HG03457 (cell line): ENCODE data around the gene PTPRD.

ENCODE experiments used
- ATAC-seq: cut with Tn5 transposase; IDR thresholded peaks from one replicate; pipeline ENCODE4 v1.9.1; 2021; ENCODE audit warnings: moderate number of reproducible peaks; ENCODE audit not compliant: unreplicated experiment

The PTPRD gene

GRCh38 chr9:8569823-8570222, 2043.0 kb downstream of the PTPRD start:
- no peak for ATAC-seq

DNA sequence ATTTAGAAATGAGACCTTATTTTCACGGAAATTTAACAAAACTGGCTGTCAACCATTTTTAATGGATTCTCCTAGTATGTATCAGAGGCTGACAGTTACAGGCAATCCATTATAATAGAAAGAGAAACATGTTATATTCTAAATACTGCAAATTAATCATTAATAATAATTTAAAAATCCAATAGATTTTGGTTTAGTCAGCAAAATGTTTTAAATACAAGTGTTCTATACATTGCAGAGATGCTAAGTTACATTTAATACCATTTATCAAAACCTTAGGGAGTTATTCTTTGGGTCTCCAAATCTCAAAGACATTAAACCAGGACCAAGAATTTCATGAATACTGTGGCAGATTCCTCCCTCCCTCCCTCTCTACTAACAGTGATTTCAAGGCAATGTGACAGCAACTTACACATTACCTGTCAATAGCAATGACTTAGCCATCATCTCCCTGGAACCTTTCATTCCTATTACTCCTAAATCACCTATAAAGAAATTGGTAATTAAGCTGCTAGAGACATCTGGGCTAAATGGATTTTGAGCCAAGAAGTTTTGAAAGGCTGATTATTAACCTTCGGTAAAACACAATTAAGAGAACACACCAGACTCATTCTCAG, 2044.7 kb downstream of the PTPRD start:
- ATAC-seq, result no peak

- no peak for ATAC-seq
Measured at GRCh38 chr9:8564960-8565359, 2047.8 kb downstream of the PTPRD start.

- ATAC-seq, result no peak
Measured at GRCh38 chr9:8560560-8561525, 2052.0 kb downstream of the PTPRD start.

DNA sequence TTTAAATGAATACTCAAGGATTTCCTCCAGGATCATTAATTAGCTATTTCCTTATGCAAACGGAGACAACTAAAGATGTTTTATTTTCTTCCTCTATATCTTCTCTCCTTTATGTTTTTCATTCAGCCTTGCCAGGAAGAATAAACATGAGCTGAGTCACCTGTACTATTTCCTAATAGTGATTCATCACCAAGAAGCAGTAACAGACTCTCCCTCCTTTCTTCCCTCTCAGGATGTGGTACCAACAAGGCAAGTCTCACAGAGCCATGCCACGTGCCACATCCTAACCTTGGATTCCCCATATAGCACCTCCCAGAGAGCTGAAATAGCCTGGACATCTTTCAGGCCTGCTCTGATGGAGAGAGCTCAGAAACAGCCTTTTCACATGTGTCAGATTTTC, 2054.6 kb downstream of the PTPRD start:
- no peak for ATAC-seq

- ATAC-seq, result no peak
Measured at GRCh38 chr9:8555762-8556500, 2056.9 kb downstream of the PTPRD start.

- no peak for ATAC-seq
Measured at GRCh38 chr9:8553444-8553843, 2059.4 kb downstream of the PTPRD start.

DNA sequence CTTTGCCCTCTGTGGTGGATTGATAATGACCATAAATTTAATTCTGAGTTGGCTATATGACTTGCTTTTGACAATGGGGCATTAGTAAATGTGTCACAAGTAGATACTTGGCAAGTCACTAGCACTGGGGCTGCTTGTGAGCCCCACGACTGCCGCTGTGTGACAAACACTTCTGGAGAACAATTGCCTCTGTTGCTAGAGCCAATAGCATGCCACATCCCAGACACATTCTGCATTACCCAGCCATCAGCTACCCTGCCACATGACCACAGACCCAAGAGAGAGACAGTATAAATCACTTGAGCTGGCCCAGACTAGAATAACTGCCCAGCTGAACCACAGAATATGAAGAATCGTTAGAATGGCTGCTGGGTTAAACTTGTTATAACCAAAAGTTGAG, 2060.1 kb downstream of the PTPRD start:
- no peak for ATAC-seq

GRCh38 chr9:8549214-8549613, 2063.6 kb downstream of the PTPRD start:
- ATAC-seq, result no peak

- no peak for ATAC-seq
Measured at GRCh38 chr9:8543219-8543618, 2069.6 kb downstream of the PTPRD start.

DNA sequence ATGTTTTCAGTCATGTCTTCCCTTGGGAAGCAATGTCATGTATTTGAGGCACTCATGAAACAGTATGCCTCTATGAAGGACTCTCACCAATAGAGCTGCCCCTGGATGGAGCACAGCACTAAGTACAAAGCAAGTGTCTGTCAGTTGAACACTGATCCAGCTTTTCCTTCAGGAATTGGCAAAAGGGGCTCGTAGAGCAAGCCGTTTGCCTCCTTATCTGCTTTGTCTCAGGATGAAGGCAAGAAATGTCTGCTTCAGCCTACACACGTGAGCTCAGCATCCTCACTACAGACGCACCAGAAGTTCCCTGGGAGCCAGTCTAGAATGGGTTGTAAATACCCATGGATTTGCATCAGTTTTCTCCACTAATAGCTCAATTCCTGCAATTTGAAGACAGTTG, 2070.3 kb downstream of the PTPRD start:
- ATAC-seq, result no peak

GRCh38 chr9:8539681-8540197, 2073.1 kb downstream of the PTPRD start:
- ATAC-seq, result no peak

GRCh38 chr9:8536845-8537244, 2076.0 kb downstream of the PTPRD start:
- ATAC-seq, result no peak

- ATAC-seq, result no peak
Measured at GRCh38 chr9:8534828-8535227, 2078.0 kb downstream of the PTPRD start.

DNA sequence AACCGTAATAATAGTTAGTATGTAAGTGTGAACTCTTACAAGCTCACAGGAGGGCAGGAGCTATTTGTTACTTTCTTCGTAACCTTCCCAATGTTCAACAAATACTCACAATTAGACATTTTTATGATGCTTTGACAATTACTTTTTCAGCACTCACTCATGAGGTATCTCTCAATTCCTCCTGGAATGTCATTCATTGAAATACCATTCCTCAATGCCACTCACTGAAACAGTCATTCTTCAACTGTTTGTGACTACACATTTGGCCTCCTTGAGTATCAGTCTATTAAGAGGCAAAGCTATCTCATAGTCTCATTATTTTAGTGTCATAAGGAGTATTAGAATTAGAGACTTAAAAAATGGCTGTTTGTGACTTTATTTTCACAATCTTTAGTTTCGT, 2079.1 kb downstream of the PTPRD start:
- no peak for ATAC-seq

DNA sequence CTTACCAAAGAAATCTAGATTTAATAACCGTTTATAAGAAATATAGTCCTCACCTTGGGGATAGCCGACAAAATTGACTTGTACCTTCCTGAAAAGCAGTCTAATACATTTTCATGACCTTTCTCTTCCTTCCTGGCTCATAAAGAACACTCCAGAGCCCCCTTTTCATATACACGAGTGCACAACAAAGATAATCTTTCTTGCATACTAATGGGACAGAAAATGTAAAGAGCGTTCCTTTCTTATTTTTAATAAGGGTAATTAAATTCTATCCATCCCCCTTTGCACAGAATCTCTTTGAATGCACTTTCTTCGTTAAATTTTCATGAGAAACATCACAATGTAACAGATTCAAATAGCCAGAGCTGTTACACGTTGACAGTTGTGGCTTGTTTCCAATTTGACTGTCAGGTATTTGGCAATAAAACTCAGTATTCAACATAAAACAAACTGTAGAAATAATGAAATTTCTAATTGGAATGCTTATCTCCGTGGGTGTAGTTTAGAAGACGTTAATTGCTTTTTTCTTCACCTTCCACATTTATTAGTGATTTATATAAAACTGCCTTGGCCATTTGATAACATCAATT, 2080.9 kb downstream of the PTPRD start:
- ATAC-seq, result no peak

GRCh38 chr9:8521112-8521511, 2091.7 kb downstream of the PTPRD start:
- ATAC-seq, result no peak

GRCh38 chr9:8515748-8516147, 2097.1 kb downstream of the PTPRD start:
- ATAC-seq, result no peak

- ATAC-seq, result no peak
Measured at GRCh38 chr9:8514760-8515159, 2098.0 kb downstream of the PTPRD start.

- no peak for ATAC-seq
Measured at GRCh38 chr9:8508671-8509290, 2104.0 kb downstream of the PTPRD start.

DNA sequence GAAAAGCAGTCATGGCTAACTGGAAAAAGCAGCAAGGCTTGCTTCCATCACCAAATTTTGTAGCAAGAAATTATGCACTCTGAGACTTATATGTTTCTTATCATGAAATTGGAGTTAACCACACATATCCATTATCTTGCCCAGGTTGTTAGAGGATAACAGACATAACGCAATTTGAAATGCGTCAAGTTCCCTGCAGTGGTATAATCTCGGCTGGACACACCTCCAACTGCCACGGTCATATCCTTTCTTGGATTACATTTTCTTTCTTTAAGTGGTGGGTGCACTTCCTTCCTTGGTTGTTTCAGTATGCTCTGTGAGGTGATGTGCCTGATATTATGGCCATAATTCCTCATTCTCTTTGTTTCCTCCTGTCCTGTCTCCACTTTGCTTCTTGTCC, 2118.2 kb downstream of the PTPRD start:
- ATAC-seq, result no peak
